Loucy (cell line): Measurements from ENCODE around the gene ATRAID.
"Not testable (repeated sequence)": the region's sequence is repeated elsewhere in the genome, so short reads cannot be mapped to it uniquely, and the experiment has no call there.

Experiments
- H2AFZ ChIP-seq: fragments of 200-600 bp; sonication (generic); 2 replicates; pipeline ENCODE4 v1.6.0; 2016; ENCODE audit warnings: antibody characterized with exemption, mild to moderate bottlenecking, low read length, moderate library complexity
- H3F3A ChIP-seq: fragments of 200-600 bp; 2 replicates; pipeline ENCODE4 v1.6.0; 2016; ENCODE audit warnings: antibody characterized with exemption, low read depth, mild to moderate bottlenecking
- H3K27me3 ChIP-seq: fragments of 200-600 bp; sonication (generic); 2 replicates; pipeline ENCODE4 v1.6.1; 2014; ENCODE audit warnings: low read length, mild to moderate bottlenecking; ENCODE audit not compliant: insufficient read depth, poor library complexity, severe bottlenecking
- H3K36me3 ChIP-seq: fragments of 200-600 bp; sonication (generic); 2 replicates; pipeline ENCODE4 v1.6.1; 2016; ENCODE audit warnings: low read length; ENCODE audit not compliant: insufficient read depth
- H3K4me1 ChIP-seq: fragments of 200-600 bp; sonication (generic); 2 replicates; pipeline ENCODE4 v1.5.1; 2014; ENCODE audit warnings: low read length, mild to moderate bottlenecking; ENCODE audit not compliant: insufficient read depth, poor library complexity, severe bottlenecking
- H3K4me2 ChIP-seq: fragments of 200-600 bp; sonication (generic); 2 replicates; pipeline ENCODE4 v1.6.0; 2014; ENCODE audit warnings: antibody characterized with exemption, low read length, low read depth, mild to moderate bottlenecking; ENCODE audit not compliant: poor library complexity, severe bottlenecking
- H3K4me3 ChIP-seq: fragments of 200-600 bp; sonication (generic); 2 replicates; pipeline ENCODE4 v1.5.1; 2014; ENCODE audit warnings: low read length, mild to moderate bottlenecking, mixed read lengths; ENCODE audit not compliant: poor library complexity, severe bottlenecking
- H3K79me2 ChIP-seq: fragments of 200-600 bp; sonication (generic); 2 replicates; pipeline ENCODE4 v1.6.1; 2014; ENCODE audit warnings: low read length; ENCODE audit not compliant: insufficient read depth
- H3K9ac ChIP-seq: fragments of 200-600 bp; sonication (generic); 2 replicates; pipeline ENCODE4 v1.6.0; 2014; ENCODE audit warnings: mild to moderate bottlenecking, low read depth, low read length, moderate library complexity; ENCODE audit not compliant: poor library complexity, severe bottlenecking
- H3K9me2 ChIP-seq: fragments of 200-600 bp; sonication (generic); replicated peaks from 2 replicates; pipeline ENCODE4 v1.6.1; 2016; ENCODE audit warnings: low read depth, low read length, mixed read lengths
- H3K9me3 ChIP-seq: fragments of 200-600 bp; sonication (generic); 2 replicates; pipeline ENCODE4 v1.6.1; 2014; ENCODE audit warnings: mild to moderate bottlenecking, antibody characterized with exemption, low read length, low read depth; ENCODE audit not compliant: insufficient read depth
- H4K20me1 ChIP-seq: fragments of 200-600 bp; sonication (generic); 2 replicates; pipeline ENCODE4 v1.6.0; 2014; ENCODE audit warnings: antibody characterized with exemption, low read length, mild to moderate bottlenecking; ENCODE audit not compliant: insufficient read depth, poor library complexity, severe bottlenecking
- EZH2phosphoT487 ChIP-seq: fragments of 200-600 bp; IDR thresholded peaks from 2 replicates; pipeline ENCODE4 v1.6.1; 2018; ENCODE audit warnings: antibody characterized with exemption, mild to moderate bottlenecking, moderate library complexity, borderline replicate concordance
- TF ChIP-seq, protein P1 (sequence below): fragments of 200-600 bp; sonication (generic); conservative IDR thresholded peaks from 2 replicates; pipeline ENCODE4 v1.5.1; 2014; ENCODE audit warnings: mild to moderate bottlenecking, antibody characterized with exemption, low read length

ATRAID gene

DNA sequence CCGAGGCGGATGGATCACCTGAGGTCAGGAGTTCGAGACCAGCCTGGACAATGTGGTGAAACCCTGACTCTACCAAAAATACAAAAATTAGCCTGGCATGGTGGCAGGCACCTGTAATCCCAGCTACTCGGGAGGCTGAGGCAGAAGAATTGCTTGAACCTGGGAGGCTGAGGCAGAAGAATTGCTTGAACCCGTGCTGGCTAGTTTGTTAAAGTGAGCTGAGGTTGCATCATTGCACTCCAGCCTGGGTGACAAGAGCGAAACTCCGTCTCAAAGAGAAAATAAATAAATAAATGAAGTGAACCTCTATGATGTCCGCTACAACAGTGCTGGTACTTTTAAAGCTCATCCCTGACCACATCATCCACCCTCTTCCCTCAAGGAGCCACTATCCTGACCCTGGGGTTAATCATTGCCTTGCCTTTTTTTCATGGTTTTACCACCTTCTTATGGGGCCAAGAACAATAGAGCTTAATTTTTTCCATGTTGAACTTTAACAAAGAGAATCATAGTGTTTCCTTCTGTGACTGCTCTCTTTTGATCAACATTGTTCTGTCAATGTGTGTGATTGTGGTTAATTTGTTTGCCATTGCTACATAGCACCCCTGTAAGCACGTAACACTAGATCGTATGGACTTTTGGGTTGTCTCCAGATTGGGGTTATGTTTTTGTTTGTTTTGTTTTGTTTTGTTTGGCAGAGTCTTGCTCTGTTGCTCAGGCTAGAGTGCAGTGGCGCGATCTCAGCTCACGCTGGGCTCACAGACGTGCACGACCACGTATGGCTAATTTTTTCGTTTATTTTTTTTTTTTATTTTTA is 17.1 kb upstream of the ATRAID start:
- no peaks in the 10 kb centered on the region for H3K27me3 ChIP-seq
- no peaks in the 10 kb centered on the region for H4K20me1 ChIP-seq
- H3K36me3 ChIP-seq = peaks cover 3% of the 10 kb centered on the region; the same call in 1 of the 2 replicates
- TF ChIP-seq EZH2phosphoT487 = no peak
- no peaks in the 10 kb centered on the region for H3K9me2 ChIP-seq
- no peak overlapping the region for H3K4me3 ChIP-seq
- no peak overlapping the region for H2AFZ ChIP-seq
- no peak overlapping the region for H3K4me2 ChIP-seq
- H3K9ac ChIP-seq = no peak overlapping the region
- H3K79me2 ChIP-seq = no peaks in the 10 kb centered on the region
- no peaks in the 10 kb centered on the region for H3F3A ChIP-seq
- H3K9me3 ChIP-seq = no peaks in the 10 kb centered on the region
- no peaks in the 10 kb centered on the region for H3K4me1 ChIP-seq

DNA sequence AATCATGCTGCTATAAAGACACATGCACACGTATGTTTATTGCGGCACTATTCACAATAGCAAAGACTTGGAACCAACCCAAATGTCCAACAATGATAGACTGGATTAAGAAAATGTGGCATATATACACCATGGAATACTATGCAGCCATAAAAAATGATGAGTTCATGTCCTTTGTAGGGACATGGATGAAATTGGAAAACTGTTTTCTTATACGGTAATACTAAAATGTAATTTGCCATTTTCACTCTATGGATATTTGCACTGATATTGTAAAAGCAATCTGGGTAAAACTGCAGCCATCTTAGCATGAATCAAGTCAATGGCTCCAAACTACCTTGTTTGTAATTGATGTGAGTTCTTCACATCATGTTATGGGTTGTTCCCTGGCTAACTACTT is 16.0 kb upstream of the ATRAID start:
- H3K4me2 ChIP-seq, H3K4me3 ChIP-seq, H3K9ac ChIP-seq, H3K27me3 ChIP-seq, H2AFZ ChIP-seq, H3K36me3 ChIP-seq, H3K4me1 ChIP-seq, H3F3A ChIP-seq, H3K9me2 ChIP-seq, H3K79me2 ChIP-seq, H3K9me3 ChIP-seq, H4K20me1 ChIP-seq: not testable (repeated sequence)

DNA sequence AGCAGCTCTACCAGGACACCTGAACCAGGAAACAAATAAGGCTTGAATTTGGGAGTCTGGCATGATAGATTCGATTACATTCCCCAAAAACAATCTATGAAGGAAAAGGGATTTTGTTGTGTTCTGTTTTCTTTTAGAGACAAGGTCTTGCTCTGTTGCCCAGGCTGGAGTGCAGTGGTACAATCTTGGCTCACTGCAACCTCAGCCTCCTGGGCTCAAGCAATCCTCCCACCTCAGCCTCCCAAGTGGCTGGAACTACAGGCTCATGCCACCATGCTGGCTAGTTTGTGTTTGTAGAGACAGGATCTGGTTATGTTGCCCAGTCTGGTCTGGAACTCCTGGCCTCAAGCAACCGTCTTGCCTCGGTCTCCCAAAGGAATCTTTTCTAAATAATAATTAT is 13.8 kb upstream of the ATRAID start:
- not testable (repeated sequence) for H2AFZ ChIP-seq, H3K9me3 ChIP-seq, H3K4me1 ChIP-seq, H3K4me3 ChIP-seq, H4K20me1 ChIP-seq, H3K9ac ChIP-seq, H3K79me2 ChIP-seq, H3K27me3 ChIP-seq, H3K4me2 ChIP-seq, H3K9me2 ChIP-seq, H3F3A ChIP-seq
- H3K36me3 ChIP-seq = peaks cover 23% of the 10 kb centered on the region; the same call in 1 of the 2 replicates

DNA sequence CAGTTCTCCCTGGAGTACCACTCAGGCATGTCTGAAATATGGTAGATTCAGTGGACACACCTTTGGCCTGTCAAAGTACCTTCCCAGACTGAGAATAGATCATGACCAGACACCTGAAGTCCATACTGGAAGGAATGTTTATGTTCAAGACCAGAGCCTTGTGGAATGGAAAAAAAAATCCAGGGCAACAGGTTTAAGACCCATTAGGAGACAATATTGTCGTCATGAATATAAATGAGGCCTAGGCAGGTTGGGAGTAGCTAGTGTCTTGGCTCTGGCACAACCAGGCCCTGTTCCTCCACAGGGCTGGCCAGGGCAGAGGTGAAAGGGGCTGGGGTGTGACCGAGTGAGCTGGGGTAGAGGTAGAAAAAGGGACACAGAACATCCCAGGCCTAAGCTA is 13.2 kb upstream of the ATRAID start:
- Histone ChIP-seq H3F3A (no peaks in the 10 kb centered on the region), H3K27me3 (no peaks in the 10 kb centered on the region), H3K4me2 (no peak overlapping the region), H3K36me3 (peaks cover 29% of the 10 kb centered on the region; the same call in 1 of the 2 replicates), H4K20me1 (no peaks in the 10 kb centered on the region), H2AFZ (no peak overlapping the region), H3K4me3 (no peak overlapping the region), H3K9me2 (no peaks in the 10 kb centered on the region), H3K9ac (no peak overlapping the region), H3K79me2 (no peaks in the 10 kb centered on the region), H3K4me1 (no peaks in the 10 kb centered on the region), H3K9me3 (no peaks in the 10 kb centered on the region)
- no peak for TF ChIP-seq EZH2phosphoT487
- TF ChIP-seq, protein P1, sequence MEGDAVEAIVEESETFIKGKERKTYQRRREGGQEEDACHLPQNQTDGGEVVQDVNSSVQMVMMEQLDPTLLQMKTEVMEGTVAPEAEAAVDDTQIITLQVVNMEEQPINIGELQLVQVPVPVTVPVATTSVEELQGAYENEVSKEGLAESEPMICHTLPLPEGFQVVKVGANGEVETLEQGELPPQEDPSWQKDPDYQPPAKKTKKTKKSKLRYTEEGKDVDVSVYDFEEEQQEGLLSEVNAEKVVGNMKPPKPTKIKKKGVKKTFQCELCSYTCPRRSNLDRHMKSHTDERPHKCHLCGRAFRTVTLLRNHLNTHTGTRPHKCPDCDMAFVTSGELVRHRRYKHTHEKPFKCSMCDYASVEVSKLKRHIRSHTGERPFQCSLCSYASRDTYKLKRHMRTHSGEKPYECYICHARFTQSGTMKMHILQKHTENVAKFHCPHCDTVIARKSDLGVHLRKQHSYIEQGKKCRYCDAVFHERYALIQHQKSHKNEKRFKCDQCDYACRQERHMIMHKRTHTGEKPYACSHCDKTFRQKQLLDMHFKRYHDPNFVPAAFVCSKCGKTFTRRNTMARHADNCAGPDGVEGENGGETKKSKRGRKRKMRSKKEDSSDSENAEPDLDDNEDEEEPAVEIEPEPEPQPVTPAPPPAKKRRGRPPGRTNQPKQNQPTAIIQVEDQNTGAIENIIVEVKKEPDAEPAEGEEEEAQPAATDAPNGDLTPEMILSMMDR = no peak
